ENCODE measurements around the gene OSM. TPM values are rescaled to one million over a fixed set of nuclear protein-coding genes. Genes with fewer than 3 reads are reported as not detected.
"Not testable (repeated sequence)": the region's sequence is repeated elsewhere in the genome, so short reads cannot be mapped to it uniquely, and the experiment has no call there.

Gene OSM
- total RNA-seq, 1 experiment from 2014 or later = not detected

- H3K4me1 ChIP-seq (ENCODE audit: low read length); H3K4me2 ChIP-seq (ENCODE audit: low read depth, low read length, poor library complexity, severe bottlenecking); H2AFZ ChIP-seq (ENCODE audit: low read length): not testable (repeated sequence)
Measured at GRCh38 chr22:30216272-30216671, 50.4 kb downstream of the OSM start.

GRCh38 chr22:30214703-30215407 is 51.8 kb downstream of the OSM start:
- Histone ChIP-seq H3K27me3 (ENCODE audit: low read length) (no peaks in the 10 kb centered on the region), H3K4me1 (ENCODE audit: low read length) (no peaks in the 10 kb centered on the region), H2AFZ (ENCODE audit: low read length) (no peak overlapping the region), H3K36me3 (ENCODE audit: insufficient read depth, low read length) (no peaks in the 10 kb centered on the region), H3K9me2 (replicated peaks; ENCODE audit: insufficient read depth, low read length) (no peaks in the 10 kb centered on the region), H3K9me3 (ENCODE audit: low read length) (no peaks in the 10 kb centered on the region), H3K9ac (ENCODE audit: low read length) (no peak overlapping the region), H3K4me3 (ENCODE audit: low read length) (no peak overlapping the region), H3K4me2 (ENCODE audit: low read depth, low read length, poor library complexity, severe bottlenecking) (no peak overlapping the region), H3K79me2 (ENCODE audit: low read length) (no peaks in the 10 kb centered on the region), H4K20me1 (ENCODE audit: insufficient read depth, low read depth, low read length) (no peaks in the 10 kb centered on the region), H3K27ac (ENCODE audit: low read length) (no peak overlapping the region)
- no peak for DNase-seq

More at GRCh38 chr22:30216272-30216671, 50.4 kb downstream of the OSM start:
- not testable (repeated sequence) for DNase-seq; H4K20me1 ChIP-seq (ENCODE audit: insufficient read depth, low read depth, low read length); H3K9me3 ChIP-seq (ENCODE audit: low read length); H3K9me2 ChIP-seq (replicated peaks; ENCODE audit: insufficient read depth, low read length); H3K79me2 ChIP-seq (ENCODE audit: low read length); H3K27ac ChIP-seq (ENCODE audit: low read length); H3K4me3 ChIP-seq (ENCODE audit: low read length); H3K36me3 ChIP-seq (ENCODE audit: insufficient read depth, low read length); H3K27me3 ChIP-seq (ENCODE audit: low read length); H3K9ac ChIP-seq (ENCODE audit: low read length)

- Histone ChIP-seq H3K9ac (ENCODE audit: low read length) (no peak overlapping the region), H3K4me1 (ENCODE audit: low read length) (no peaks in the 10 kb centered on the region), H2AFZ (ENCODE audit: low read length) (no peak overlapping the region), H3K9me2 (replicated peaks; ENCODE audit: insufficient read depth, low read length) (no peaks in the 10 kb centered on the region), H3K27ac (ENCODE audit: low read length) (no peak overlapping the region), H3K27me3 (ENCODE audit: low read length) (no peaks in the 10 kb centered on the region), H4K20me1 (ENCODE audit: insufficient read depth, low read depth, low read length) (no peaks in the 10 kb centered on the region), H3K9me3 (ENCODE audit: low read length) (no peaks in the 10 kb centered on the region), H3K36me3 (ENCODE audit: insufficient read depth, low read length) (no peaks in the 10 kb centered on the region), H3K4me3 (ENCODE audit: low read length) (no peak overlapping the region), H3K4me2 (ENCODE audit: low read depth, low read length, poor library complexity, severe bottlenecking) (no peak overlapping the region), H3K79me2 (ENCODE audit: low read length) (no peaks in the 10 kb centered on the region)
- no peak for DNase-seq
Measured at GRCh38 chr22:30212996-30213441, 53.6 kb downstream of the OSM start.

Other genes starting within 250 kb of the OSM start
- gene HORMAD2, start 186.4 kb downstream of the OSM start, total RNA-seq (2014; rRNA removed; shearing (Covaris generic); ENCODE audit: low replicate concordance) = not detected in 2 replicates
- not detected in 2 replicates for gene LIF, start 20.1 kb downstream of the OSM start, total RNA-seq (2014; rRNA removed; shearing (Covaris generic); ENCODE audit: low replicate concordance)
- gene CASTOR1, start 22.7 kb upstream of the OSM start, total RNA-seq (2014; rRNA removed; shearing (Covaris generic); ENCODE audit: low replicate concordance) = 3.2 and 8.4 TPM in 2 replicates
- 7.6 and 16.9 TPM in 2 replicates for gene TBC1D10A, start 60.1 kb upstream of the OSM start, total RNA-seq (2014; rRNA removed; shearing (Covaris generic); ENCODE audit: low replicate concordance)
- 79.0 and 111 TPM in 2 replicates for gene SF3A1, start 90.0 kb upstream of the OSM start, total RNA-seq (2014; rRNA removed; shearing (Covaris generic); ENCODE audit: low replicate concordance)
- 0.69 and 0.82 TPM in 2 replicates for gene CCDC157, start 90.2 kb upstream of the OSM start, total RNA-seq (2014; rRNA removed; shearing (Covaris generic); ENCODE audit: low replicate concordance)
- 4.0 and 16.9 TPM in 2 replicates for gene RNF215, start 120.6 kb upstream of the OSM start, total RNA-seq (2014; rRNA removed; shearing (Covaris generic); ENCODE audit: low replicate concordance)
- 8.4 and 11.6 TPM in 2 replicates for gene SEC14L2, start 130.2 kb upstream of the OSM start, total RNA-seq (2014; rRNA removed; shearing (Covaris generic); ENCODE audit: low replicate concordance)
- 69.4 and 120 TPM in 2 replicates for gene MTFP1, start 158.9 kb upstream of the OSM start, total RNA-seq (2014; rRNA removed; shearing (Covaris generic); ENCODE audit: low replicate concordance)
- not detected in 2 replicates for gene SEC14L3, start 205.2 kb upstream of the OSM start, total RNA-seq (2014; rRNA removed; shearing (Covaris generic); ENCODE audit: low replicate concordance)
- gene SEC14L4, start 238.8 kb upstream of the OSM start, total RNA-seq (2014; rRNA removed; shearing (Covaris generic); ENCODE audit: low replicate concordance) = not detected in 2 replicates